CD14-positive monocyte (primary cell): ENCODE results near the gene GUCY1A1. TPM values are rescaled to one million over a fixed set of nuclear protein-coding genes. Genes with fewer than 3 reads are reported as not detected.
A peak's percentile ranks its signal among the peaks of the same experiment; 100 is the strongest.

Experiments
- DNase-seq, 3 donors: peaks; one replicate each; pipeline ENCODE4 v3.0.0-alpha.2; 2011 to 2022
- H2AFZ ChIP-seq: 2 replicates; pipeline ENCODE4 v1.6.0; 2012; ENCODE audit warnings: mild to moderate bottlenecking, low read depth, low read length, inconsistent platforms; ENCODE audit not compliant: insufficient read depth, poor library complexity, severe bottlenecking
- H3K27ac ChIP-seq, 2 donors: 1 replicate in 1 of 2; 2 replicates in 1 of 2; pipeline ENCODE4 v1.5.1; 2012 to 2013; ENCODE audit warnings: low read length in 2 of 2, control low read depth in 1 of 2, inconsistent platforms in 1 of 2, low read depth in 1 of 2, mild to moderate bottlenecking in 1 of 2
- H3K27me3 ChIP-seq, 2 donors: one replicate each; pipeline versions ENCODE4 v1.6.0 to v1.6.1; 2011 to 2013; ENCODE audit warnings: low read length in 2 of 2; ENCODE audit not compliant: control insufficient read depth in 2 of 2, insufficient read depth in 2 of 2
- H3K36me3 ChIP-seq, 2 donors: replicated peaks in 1 of 2; 1 replicate in 1 of 2; 2 replicates in 1 of 2; pipeline versions ENCODE4 v1.5.1 to v1.6.1; 2012 to 2013; ENCODE audit warnings: low read length in 2 of 2, control low read depth in 1 of 2, inconsistent platforms in 1 of 2, mild to moderate bottlenecking in 1 of 2; ENCODE audit not compliant: insufficient read depth in 2 of 2, control insufficient read depth in 1 of 2
- H3K4me1 ChIP-seq, 2 donors: 1 replicate in 1 of 2; 2 replicates in 1 of 2; pipeline versions ENCODE4 v1.5.1 to v1.6.1; 2012 to 2013; ENCODE audit warnings: low read length in 2 of 2, control low read depth in 1 of 2, inconsistent platforms in 1 of 2, mild to moderate bottlenecking in 1 of 2, moderate library complexity in 1 of 2; ENCODE audit not compliant: insufficient read depth in 2 of 2, control insufficient read depth in 1 of 2
- H3K4me2 ChIP-seq: replicated peaks from 2 replicates; pipeline ENCODE3; 2012; ENCODE audit warnings: low read length, moderate library complexity, mild to moderate bottlenecking; ENCODE audit not compliant: poor library complexity, severe bottlenecking; ENCODE audit errors: extremely low read depth
- H3K4me3 ChIP-seq, 3 experiments: fragments of 200-600 bp in 1 of 3; sonication (generic) in 1 of 3; replicated peaks in 1 of 3; 1 replicate in 2 of 3; 2 replicates in 1 of 3; pipeline ENCODE4 v1.5.1; 2011 to 2013; ENCODE audit warnings: low read length in 3 of 3, mild to moderate bottlenecking in 3 of 3, control low read depth in 2 of 3, low read depth in 2 of 3, inconsistent platforms in 1 of 3, moderate library complexity in 1 of 3
- H3K79me2 ChIP-seq: 2 replicates; pipeline ENCODE4 v1.6.0; 2012; ENCODE audit warnings: mild to moderate bottlenecking, control low read depth, inconsistent platforms, low read length, moderate library complexity; ENCODE audit not compliant: insufficient read depth
- H3K9ac ChIP-seq: 2 replicates; pipeline ENCODE4 v1.6.0; 2017; ENCODE audit warnings: low read length, mild to moderate bottlenecking; ENCODE audit not compliant: insufficient read depth, poor library complexity, severe bottlenecking
- H3K9me3 ChIP-seq, 2 donors: replicated peaks in 1 of 2; 1 replicate in 1 of 2; 2 replicates in 1 of 2; pipeline versions ENCODE4 v1.5.1 to v1.6.1; 2012 to 2013; ENCODE audit warnings: low read length in 2 of 2, control low read depth in 1 of 2; ENCODE audit not compliant: control insufficient read depth in 1 of 2, insufficient read depth in 1 of 2
- H4K20me1 ChIP-seq: 2 replicates; pipeline ENCODE4 v1.6.0; 2012; ENCODE audit warnings: mild to moderate bottlenecking, low read length, control low read depth, moderate library complexity; ENCODE audit not compliant: insufficient read depth
- H3K27ac Mint-ChIP-seq, 7 donors: one replicate each; pipeline ENCODE4 v1.8.0; 2020; ENCODE audit warnings: mild to moderate bottlenecking in 7 of 7, mixed read lengths in 7 of 7, moderate library complexity in 6 of 7, inconsistent platforms in 2 of 7
- H3K27me3 Mint-ChIP-seq, 3 donors: one replicate each; pipeline ENCODE4 v1.8.0; 2021 to 2022; ENCODE audit warnings: low read depth in 3 of 3, mild to moderate bottlenecking in 3 of 3, mixed read lengths in 3 of 3, moderate library complexity in 3 of 3, inconsistent platforms in 1 of 3
- H3K36me3 Mint-ChIP-seq, 2 donors: one replicate each; pipeline ENCODE4 v1.8.0; 2020; ENCODE audit warnings: mixed read lengths in 2 of 2, inconsistent platforms in 1 of 2, mild to moderate bottlenecking in 1 of 2
- H3K4me1 Mint-ChIP-seq: one replicate; pipeline ENCODE4 v1.8.0; 2020; ENCODE audit warnings: mild to moderate bottlenecking, mixed read lengths
- H3K4me3 Mint-ChIP-seq, 2 donors: one replicate each; pipeline ENCODE4 v1.8.0; 2020; ENCODE audit warnings: mild to moderate bottlenecking in 2 of 2, mixed read lengths in 2 of 2, moderate library complexity in 1 of 2
- H3K9me3 Mint-ChIP-seq, 7 donors: one replicate each; pipeline ENCODE4 v1.8.0; 2020 to 2022; ENCODE audit warnings: mixed read lengths in 7 of 7, mild to moderate bottlenecking in 6 of 7, moderate library complexity in 6 of 7, inconsistent platforms in 2 of 7
- CTCF ChIP-seq: fragments of 200-600 bp; IDR thresholded peaks from one replicate; pipeline ENCODE4 v1.8.0; 2022; ENCODE audit warnings: antibody characterized with exemption, mild to moderate bottlenecking
- WGBS: methylation state at CpG from one replicate; pipeline ENCODE4 v1.1.5; 2013; ENCODE audit warnings: missing lambda C conversion rate; ENCODE audit not compliant: insufficient coverage; 5-methylcytosine and 5-hydroxymethylcytosine counted together
- intact Hi-C, 2 donors: fragments of 100-400 bp; cut with micrococcal nuclease; formaldehyde crosslinking; loops; one replicate each; pipeline versions ENCODE4 v1.15.0 to v1.15.1; 2023
- polyA plus RNA-seq, 3 donors: library from polyadenylated mRNA; depleted of rRNA in 1 of 3; unstranded in 2 of 3; stranded (reverse) in 1 of 3; fragments of 300-500 nt in 2 of 3; fragments of >200 nt in 1 of 3; fragmentation: Illumina TruSeq in 2 of 3; gene quantifications; 1 replicate in 2 of 3; 2 replicates in 1 of 3; pipeline ENCODE4 v1.2.3, GENCODE V29; 2012 to 2021

Gene GUCY1A1
- polyA plus RNA-seq, 3 donors, result 0.88 to 1.2 (median 0.95) TPM

GRCh38 chr4:155668707-155669220 is 2.1 kb downstream of the GUCY1A1 start:
- no peaks in the 10 kb centered on the region for H3K79me2 ChIP-seq
- H3K36me3 Mint-ChIP-seq, result no peaks in the 10 kb centered on the region
- peak overlapping the region; percentile 93 for H2AFZ ChIP-seq
- H3K9me3 ChIP-seq, result no peaks in the 10 kb centered on the region
- peaks cover 28% of the 10 kb centered on the region for H3K4me1 Mint-ChIP-seq
- peaks cover 0 to 22% of the 10 kb centered on the region in 2 donors for H3K27me3 ChIP-seq
- H3K36me3 ChIP-seq, result no peaks in the 10 kb centered on the region
- peak overlapping the region; percentile 47 to 93 for H3K4me3 Mint-ChIP-seq
- no CpG with 5 or more reads among the region's 9 CpGs for WGBS
- H3K27ac ChIP-seq, result no peak overlapping the region
- no peaks in the 10 kb centered on the region for H4K20me1 ChIP-seq
- TF ChIP-seq CTCF, result no peak
- H3K9ac ChIP-seq, result no peak overlapping the region
- H3K4me1 ChIP-seq, result peaks cover 12 to 16% of the 10 kb centered on the region in 2 donors
- H3K27ac Mint-ChIP-seq, result no peak overlapping the region
- H3K27me3 Mint-ChIP-seq, result peaks cover 6 to 27% (median 15%) of the 10 kb centered on the region in 3 donors
- intact Hi-C loops, result no loop called here
- peak overlapping the region; percentile 95 for H3K4me2 ChIP-seq
- no peak for DNase-seq
- peak overlapping the region in 2 of 3 experiments; percentile 62 to 80 for H3K4me3 ChIP-seq
- peaks cover 0 to 1% (median 0%) of the 10 kb centered on the region in 7 donors for H3K9me3 Mint-ChIP-seq

- no peak for DNase-seq
- Mint-ChIP-seq H3K4me3 (no peak overlapping the region), H3K9me3 (no peaks in the 10 kb centered on the region), H3K27ac (no peak overlapping the region), H3K36me3 (no peaks in the 10 kb centered on the region), H3K4me1 (peaks cover 32% of the 10 kb centered on the region), H3K27me3 (peaks cover 2 to 11% (median 6%) of the 10 kb centered on the region in 3 donors)
- H3K4me2 ChIP-seq, result no peak overlapping the region
- no peak overlapping the region for H2AFZ ChIP-seq
- no peak overlapping the region for H3K27ac ChIP-seq
- no peaks in the 10 kb centered on the region for H3K36me3 ChIP-seq
- H3K27me3 ChIP-seq, result peaks cover 0 to 10% of the 10 kb centered on the region in 2 donors
- no CpG with 5 or more reads among the region's 2 CpGs for WGBS
- H3K9me3 ChIP-seq, result no peaks in the 10 kb centered on the region
- no peak overlapping the region for H3K9ac ChIP-seq
- H3K4me1 ChIP-seq, result peaks cover 26 to 33% of the 10 kb centered on the region in 2 donors
- no peaks in the 10 kb centered on the region for H3K79me2 ChIP-seq
- H3K4me3 ChIP-seq, result no peak overlapping the region
- TF ChIP-seq CTCF, result no peak
- intact Hi-C loops, result loop anchor here in 1 of 2 donors (10.0 kb wide), 1 partner anchor 82 kb away; the partner anchor contains the start of gene GUCY1B1
- H4K20me1 ChIP-seq, result no peaks in the 10 kb centered on the region
Observed at GRCh38 chr4:155672342-155672741, 5.7 kb downstream of the GUCY1A1 start.
